NCI-H128 (cell line): Measurements from ENCODE around the gene CDC42BPA.

Source experiments
- DNase-seq: peaks from one replicate; lab custom pipeline; 2025; ENCODE audit not compliant: unreplicated experiment; lab: John Stamatoyannopoulos, UW

The CDC42BPA gene

DNA sequence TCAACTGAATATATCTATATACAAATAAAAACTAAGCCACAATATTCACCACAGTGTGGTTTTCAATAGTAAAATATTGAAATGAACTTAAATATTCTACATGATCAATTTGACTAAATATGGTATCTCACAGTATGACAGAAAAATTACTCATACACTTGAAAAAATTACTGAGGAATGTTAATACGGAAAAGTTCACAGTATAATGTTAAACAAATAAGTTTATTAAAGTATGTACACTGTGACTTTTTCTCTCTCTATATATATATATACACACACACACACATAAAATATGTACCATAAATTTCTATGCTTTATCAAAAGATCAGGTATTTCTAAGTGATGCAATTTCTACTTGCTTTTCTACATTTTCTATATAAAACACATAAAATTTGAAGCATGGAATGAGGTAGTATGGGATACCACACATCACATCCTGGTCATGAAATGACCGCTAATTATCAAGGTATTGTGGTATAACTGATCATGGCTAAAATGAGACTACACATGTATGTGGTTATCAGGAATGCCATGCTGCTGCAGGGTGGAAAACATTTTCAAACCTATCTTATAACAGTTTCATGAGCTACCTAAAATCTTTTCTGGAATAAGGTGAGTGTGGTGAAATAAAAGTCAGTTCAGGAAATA is 102.3 kb downstream of the CDC42BPA start:
- DNase-seq, result no peak

DNA sequence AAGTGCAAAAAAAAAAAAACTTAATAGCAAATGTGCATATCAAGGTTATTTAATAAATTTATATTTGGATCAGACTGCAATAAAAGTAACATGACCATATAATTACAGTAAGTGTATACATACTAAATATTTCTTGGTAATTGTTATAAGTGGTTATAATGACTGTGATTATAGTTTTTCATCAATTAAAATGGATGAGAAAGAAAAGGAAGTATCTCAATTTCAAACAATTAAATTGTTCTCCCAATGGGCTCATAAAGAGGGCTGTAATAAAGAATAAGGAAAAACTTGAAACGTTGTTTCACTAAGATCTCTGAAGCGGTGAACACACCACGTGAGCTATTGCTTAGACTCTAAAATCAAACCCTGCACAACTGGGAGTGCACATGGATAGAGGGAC is 104.1 kb downstream of the CDC42BPA start:
- no peak for DNase-seq

DNA sequence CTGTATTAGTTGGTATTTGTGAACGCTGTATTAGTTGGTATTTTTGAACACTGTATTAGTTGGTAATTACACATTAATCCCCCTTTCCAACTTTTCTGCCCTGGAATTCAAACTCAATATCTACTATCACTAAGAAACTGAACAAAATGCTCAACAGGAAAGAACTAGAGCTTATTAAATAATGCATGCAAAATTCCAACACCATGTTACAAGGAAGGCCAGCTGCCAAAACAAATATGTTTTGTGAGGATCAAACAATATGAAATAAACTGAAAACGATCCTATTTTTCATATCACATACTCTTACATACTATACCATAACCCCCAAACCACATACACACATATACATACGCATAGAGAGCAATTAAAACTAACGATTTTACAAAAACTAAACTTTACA is 104.9 kb downstream of the CDC42BPA start:
- no peak for DNase-seq

GRCh38 chr1:227212164-227212563 is 106.1 kb downstream of the CDC42BPA start:
- DNase-seq, result no peak

- DNase-seq, result no peak
Measured at GRCh38 chr1:227210604-227211003, 107.7 kb downstream of the CDC42BPA start.

GRCh38 chr1:227197064-227197463 is 121.2 kb downstream of the CDC42BPA start:
- DNase-seq, result no peak

DNA sequence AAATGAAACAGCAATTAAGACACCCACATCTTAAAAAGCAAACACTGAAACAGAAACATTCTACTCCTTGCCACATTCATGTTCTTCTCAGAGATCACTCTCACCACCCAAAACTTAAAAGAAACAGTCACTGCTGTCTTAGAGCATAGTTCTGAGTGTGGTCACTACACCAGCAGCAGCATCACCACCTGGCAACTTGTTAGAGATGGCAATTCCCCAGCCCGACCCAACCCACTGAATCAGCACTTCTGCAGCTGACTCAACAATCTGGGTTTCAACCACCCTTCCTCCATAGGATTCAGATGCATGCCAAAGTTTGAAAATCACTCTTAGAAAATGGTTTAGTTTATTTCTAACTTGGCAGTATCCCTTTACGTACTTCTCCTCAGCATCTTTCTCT is 126.1 kb downstream of the CDC42BPA start:
- DNase-seq, result no peak

DNA sequence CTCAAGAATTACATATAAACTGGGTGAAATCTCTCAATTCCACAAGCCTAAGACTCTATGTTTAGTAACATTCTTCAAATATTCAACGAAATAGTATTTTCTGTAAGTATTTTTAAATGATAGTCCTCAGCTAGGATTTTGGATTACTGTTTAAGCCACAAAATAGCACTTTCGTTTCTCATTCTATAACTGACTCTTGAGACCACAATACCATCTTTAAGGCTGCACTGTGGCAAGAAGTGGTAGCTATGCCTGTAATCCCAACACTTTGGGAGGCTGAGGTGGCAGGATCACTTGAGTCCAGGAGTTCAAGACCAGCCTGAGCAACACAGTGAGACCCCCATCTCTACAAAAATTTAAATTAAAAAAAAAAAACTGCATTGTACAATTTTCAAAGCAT is 126.7 kb downstream of the CDC42BPA start:
- no peak for DNase-seq

GRCh38 chr1:227190321-227190720 is 128.0 kb downstream of the CDC42BPA start:
- no peak for DNase-seq

- DNase-seq, result no peak
Measured at GRCh38 chr1:227185291-227185690, 133.0 kb downstream of the CDC42BPA start.

DNA sequence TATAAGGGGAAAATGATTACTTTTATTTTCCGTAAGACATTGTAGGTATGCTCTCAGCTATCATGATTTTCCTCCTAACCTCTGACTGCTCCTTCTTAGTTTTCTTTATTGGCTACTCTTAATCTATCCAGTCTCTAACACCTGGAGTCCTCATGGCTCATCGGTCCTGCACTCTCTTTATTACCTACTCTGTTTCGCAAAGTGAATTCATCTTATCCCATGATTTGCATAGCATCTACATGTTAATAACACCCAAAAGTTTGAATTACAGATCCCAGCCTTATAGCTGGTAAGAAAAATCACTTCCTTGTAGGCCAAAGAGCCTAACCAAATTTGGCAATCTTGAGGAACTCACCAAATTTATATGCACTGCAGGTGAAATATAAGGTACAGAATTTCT is 136.3 kb downstream of the CDC42BPA start:
- no peak for DNase-seq

DNA sequence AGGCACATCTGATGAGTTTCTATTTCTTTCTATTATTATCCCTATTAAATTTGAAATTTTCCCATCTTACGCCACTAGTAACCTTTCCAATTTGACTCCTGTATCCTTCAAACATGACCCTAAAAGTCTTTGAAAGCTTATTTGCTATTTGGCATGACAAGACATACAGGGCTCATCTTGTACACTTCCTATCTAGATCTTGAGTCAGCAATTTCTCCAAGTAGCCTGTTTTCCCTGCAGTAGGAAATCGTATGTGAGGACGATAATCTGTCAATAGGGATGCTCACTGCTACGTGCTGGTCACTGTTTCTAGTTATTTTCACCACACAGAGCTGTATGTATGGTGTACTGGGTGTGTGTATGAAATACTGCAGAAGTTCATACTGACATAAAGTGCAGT is 142.7 kb downstream of the CDC42BPA start:
- DNase-seq, result no peak

DNA sequence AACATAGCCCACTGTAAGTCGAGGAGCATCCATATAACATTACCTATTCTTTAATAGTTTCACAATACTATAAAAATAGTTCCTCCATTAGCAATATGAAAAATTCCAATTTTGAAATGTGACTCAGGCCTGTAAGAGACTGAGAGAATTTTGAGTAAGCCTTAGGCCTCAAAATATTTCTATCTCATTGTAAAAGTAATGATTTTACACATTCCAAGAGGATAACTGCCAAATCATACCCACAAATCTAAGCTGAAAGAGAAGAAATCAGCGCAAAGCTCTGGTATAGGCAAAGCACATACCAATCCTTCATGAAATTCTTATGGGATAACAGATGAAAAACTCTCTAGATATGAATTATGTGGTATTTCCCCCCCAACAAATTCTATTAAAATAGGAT is 144.1 kb downstream of the CDC42BPA start:
- no peak for DNase-seq

GRCh38 chr1:227170361-227171166 is 147.7 kb downstream of the CDC42BPA start:
- DNase-seq, result no peak

GRCh38 chr1:227169343-227169742 is 148.9 kb downstream of the CDC42BPA start:
- DNase-seq, result no peak

GRCh38 chr1:227167276-227168101 is 150.8 kb downstream of the CDC42BPA start:
- DNase-seq, result no peak

- no peak for DNase-seq
Measured at GRCh38 chr1:227166559-227166958, 151.7 kb downstream of the CDC42BPA start.

GRCh38 chr1:227161470-227161869 is 156.8 kb downstream of the CDC42BPA start:
- no peak for DNase-seq

- no peak for DNase-seq
Measured at GRCh38 chr1:227156520-227156919, 161.8 kb downstream of the CDC42BPA start.

GRCh38 chr1:227155688-227156087 is 162.6 kb downstream of the CDC42BPA start:
- DNase-seq, result no peak

- DNase-seq, result no peak
Measured at GRCh38 chr1:227155004-227155403, 163.3 kb downstream of the CDC42BPA start.

GRCh38 chr1:227152525-227152924 is 165.8 kb downstream of the CDC42BPA start:
- no peak for DNase-seq
